ENCODE measurements around the gene ZNF208. TPM values are rescaled to one million over a fixed set of nuclear protein-coding genes. Genes with fewer than 3 reads are reported as not detected.
"Not testable (repeated sequence)": the region's sequence is repeated elsewhere in the genome, so short reads cannot be mapped to it uniquely, and the experiment has no call there.

The ZNF208 gene
- polyA plus RNA-seq, 3 donors: 1.6 to 9.8 (median 1.8) TPM

- no peak for DNase-seq (ENCODE audit: extremely low read depth in 1 of 11, low read depth in 9 of 11, low spot score in 4 of 11)
Measured at GRCh38 chr19:21901861-21902260, 108.9 kb downstream of the ZNF208 start.

DNA sequence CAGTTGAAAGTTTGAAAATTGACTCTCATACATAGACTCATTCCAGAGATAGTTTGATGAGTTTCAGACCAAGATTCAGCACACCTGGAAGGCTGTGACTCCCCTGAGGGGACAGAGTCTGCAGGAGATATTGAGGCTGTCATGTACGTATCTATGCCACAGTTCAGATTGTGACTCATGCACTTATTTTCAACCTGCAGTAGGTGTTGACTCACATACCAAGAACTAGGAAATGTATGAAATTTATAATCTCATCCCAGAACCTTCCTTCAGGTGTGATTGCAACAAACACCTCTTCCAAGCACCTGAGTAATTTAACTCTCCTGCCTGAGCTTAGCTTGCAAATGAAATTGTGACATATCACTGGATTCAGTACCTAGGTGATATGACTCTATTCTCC is 110.3 kb downstream of the ZNF208 start:
- DNase-seq (ENCODE audit: extremely low read depth in 1 of 11, low read depth in 9 of 11, low spot score in 4 of 11): no peak

DNA sequence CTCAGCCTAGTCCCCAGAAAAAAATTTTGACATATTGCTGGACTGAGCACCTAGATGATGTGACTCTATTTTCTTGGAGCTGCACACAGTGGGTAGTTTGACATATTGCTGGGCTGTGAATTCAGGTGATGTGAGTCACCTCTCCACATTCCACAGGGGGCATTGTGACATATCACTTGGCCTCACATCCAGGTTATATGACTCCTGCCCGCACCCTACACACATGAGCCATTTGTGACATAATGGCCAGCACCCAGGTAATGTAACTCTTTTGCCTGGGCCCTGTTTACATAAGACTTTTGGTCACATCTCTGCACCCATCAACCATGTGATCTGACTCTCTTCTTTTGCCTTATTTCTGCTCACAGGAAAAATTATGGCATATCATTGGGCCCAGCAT is 119.7 kb downstream of the ZNF208 start:
- no peak for DNase-seq (ENCODE audit: extremely low read depth in 1 of 11, low read depth in 9 of 11, low spot score in 4 of 11)

DNA sequence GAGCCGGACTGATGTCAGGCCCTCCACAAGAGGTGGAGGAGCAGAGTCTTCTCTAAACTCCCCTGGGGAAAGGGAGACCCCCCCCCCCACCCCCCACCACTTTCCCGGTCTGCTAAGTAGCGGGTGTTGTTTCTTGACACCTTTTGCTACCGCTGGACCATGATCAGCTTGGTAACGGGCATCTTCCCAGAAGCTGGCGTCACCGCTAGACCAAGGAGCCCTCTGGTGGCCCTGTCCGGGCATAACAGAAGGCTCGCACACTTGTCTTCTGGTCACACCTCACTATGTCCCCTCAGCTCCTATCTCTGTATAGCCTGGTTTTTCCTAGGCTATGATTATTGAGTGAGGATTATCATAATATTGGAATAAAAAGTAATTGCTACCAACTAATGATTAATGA is 120.7 kb downstream of the ZNF208 start:
- not testable (repeated sequence) for DNase-seq (ENCODE audit: extremely low read depth in 1 of 11, low read depth in 9 of 11, low spot score in 4 of 11)

DNA sequence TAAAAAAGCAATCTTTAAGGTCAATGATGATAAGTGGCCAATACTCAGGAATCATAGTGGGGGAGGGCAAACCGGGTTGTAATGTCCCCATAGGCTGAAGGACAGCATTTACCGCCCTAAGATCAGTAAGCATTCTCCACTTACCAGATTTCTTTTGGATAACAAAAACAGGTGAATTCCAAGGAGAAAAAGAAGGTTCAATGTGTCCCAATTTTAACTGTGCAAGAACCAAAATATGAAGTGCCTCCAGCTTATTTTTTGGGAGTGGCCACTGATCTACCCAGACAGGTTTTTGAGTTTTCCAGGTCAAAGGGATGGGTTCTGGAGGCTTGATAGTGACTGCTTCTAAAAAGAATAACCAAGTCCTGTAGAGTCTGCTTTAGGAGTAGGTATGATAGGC is 125.2 kb downstream of the ZNF208 start:
- DNase-seq (ENCODE audit: extremely low read depth in 1 of 11, low read depth in 9 of 11, low spot score in 4 of 11): not testable (repeated sequence)

DNA sequence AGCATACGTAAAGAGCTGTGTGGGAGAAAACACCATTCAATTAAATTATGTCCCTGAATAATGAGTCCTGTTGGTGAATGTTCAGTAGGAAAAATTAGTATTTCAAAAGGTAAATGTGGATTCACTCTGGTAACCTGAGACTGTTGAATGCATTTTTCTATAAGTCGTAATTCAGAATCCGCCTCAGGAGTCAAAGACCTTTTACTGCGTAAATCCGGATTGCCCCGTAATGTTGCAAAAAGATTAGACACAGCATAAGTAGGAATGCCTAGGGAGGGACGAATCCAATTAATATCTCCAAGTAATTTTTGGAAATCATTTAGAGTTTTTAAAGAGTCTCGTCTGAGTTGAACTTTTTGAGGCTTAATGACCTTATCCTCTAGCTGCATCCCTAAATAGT is 126.0 kb downstream of the ZNF208 start:
- DNase-seq (ENCODE audit: extremely low read depth in 1 of 11, low read depth in 9 of 11, low spot score in 4 of 11): not testable (repeated sequence)

- peak in 4 of 11 donors; percentile 15 to 33 (median 29) for DNase-seq (ENCODE audit: extremely low read depth in 1 of 11, low read depth in 9 of 11, low spot score in 4 of 11)
Measured at GRCh38 chr19:21883516-21883915, 127.2 kb downstream of the ZNF208 start.

Other genes starting within 250 kb of the ZNF208 start
- 10 to 100 TPM; 13.4 to 17.3 (median 17.0) TPM for gene ZNF100, start 243.4 kb downstream of the ZNF208 start, polyA plus RNA-seq (ENCODE audit: insufficient read length in 3 of 3)
- 10 to 100 TPM; 33.3 to 45.1 (median 40.3) TPM for gene ZNF43, start 174.8 kb downstream of the ZNF208 start, polyA plus RNA-seq (ENCODE audit: insufficient read length in 3 of 3)
- gene ZNF257, start 41.5 kb upstream of the ZNF208 start, polyA plus RNA-seq (ENCODE audit: insufficient read length in 3 of 3): 1 to 10 TPM; 3.1 to 5.6 (median 4.0) TPM
- gene ZNF676, start 186.0 kb upstream of the ZNF208 start, polyA plus RNA-seq (ENCODE audit: insufficient read length in 3 of 3): 1 to 10 TPM in 1 of 3 donors, under 1 TPM in 2; 0.39 to 2.9 (median 0.56) TPM

All from renal cortex interstitium (tissue), 11 donors.